Measurements from ENCODE around the gene METTL24. TPM values are rescaled to one million over a fixed set of nuclear protein-coding genes. Genes with fewer than 3 reads are reported as not detected.

METTL24 gene
- total RNA-seq, 4 donors from 2014 or later, result 16.9 to 32.8 (median 23.5) TPM

GRCh38 chr6:110320307-110320706 is 37.8 kb downstream of the METTL24 start:
- no peak for DNase-seq (ENCODE audit: extremely low spot score)
- peaks cover 5 to 36% (median 29%) of the 10 kb centered on the region in 4 donors for H3K4me1 ChIP-seq
- H3K27me3 ChIP-seq, result no peaks in the 10 kb centered on the region
- whole genome bisulfite sequencing, result 93% methylated on average over 7 of the region's 7 CpGs
- intact Hi-C loops (cut with DNase I), result no loop called here
- H3K36me3 ChIP-seq, result peaks cover 0 to under 1% (median 0%) of the 10 kb centered on the region in 4 donors
- TF ChIP-seq POLR2A (IDR thresholded peaks at IDR 0.05; ENCODE audit: low read depth) (no peak), POLR2AphosphoS5 (IDR thresholded peaks at IDR 0.05) (no peak), CTCF (IDR thresholded peaks at IDR 0.05) (no peak), EP300 (IDR thresholded peaks at IDR 0.05) (no peak)
- no peaks in the 10 kb centered on the region for H3K9me3 ChIP-seq
- H3K27ac ChIP-seq (replicated peaks in 1 of 4), result no peak overlapping the region
- no peak overlapping the region for H3K4me3 ChIP-seq

- 96% methylated on average over 2 of the region's 2 CpGs for WGBS
- Histone ChIP-seq H3K27ac (replicated peaks in 1 of 4) (no peak overlapping the region), H3K4me1 (peaks cover 3 to 32% (median 24%) of the 10 kb centered on the region in 4 donors), H3K36me3 (peaks cover 0 to 5% (median 2%) of the 10 kb centered on the region in 4 donors), H3K27me3 (no peaks in the 10 kb centered on the region), H3K4me3 (no peak overlapping the region), H3K9me3 (no peaks in the 10 kb centered on the region)
- intact Hi-C loops (cut with DNase I), result no loop called here
- no peak for TF ChIP-seq EP300 (IDR thresholded peaks at IDR 0.05)
- DNase-seq (ENCODE audit: extremely low spot score), result no peak
These were observed 38.3 kb downstream of the METTL24 start for GRCh38 chr6:110319843-110320242.

GRCh38 chr6:110319381-110319780 is 38.8 kb downstream of the METTL24 start:
- H3K36me3 ChIP-seq, result peaks cover 0 to 9% (median 3%) of the 10 kb centered on the region in 4 donors
- H3K27ac ChIP-seq (replicated peaks in 1 of 4), result no peak overlapping the region
- no peak for DNase-seq (ENCODE audit: extremely low spot score)
- no peak overlapping the region for H3K4me3 ChIP-seq
- no peaks in the 10 kb centered on the region for H3K9me3 ChIP-seq
- intact Hi-C loops (cut with DNase I), result no loop called here
- no peaks in the 10 kb centered on the region for H3K27me3 ChIP-seq
- no peak for TF ChIP-seq POLR2AphosphoS5 (IDR thresholded peaks at IDR 0.05)
- no peak for TF ChIP-seq POLR2A (IDR thresholded peaks at IDR 0.05; ENCODE audit: low read depth)
- no peak for TF ChIP-seq EP300 (IDR thresholded peaks at IDR 0.05)
- TF ChIP-seq CTCF (IDR thresholded peaks at IDR 0.05), result no peak
- peaks cover 0 to 27% (median 19%) of the 10 kb centered on the region in 4 donors for H3K4me1 ChIP-seq
- WGBS, result 96% methylated on average over 3 of the region's 3 CpGs

- Histone ChIP-seq H3K27ac (replicated peaks in 1 of 4) (no peak overlapping the region), H3K36me3 (peaks cover 0 to 9% (median 3%) of the 10 kb centered on the region in 4 donors), H3K4me3 (no peak overlapping the region), H3K27me3 (no peaks in the 10 kb centered on the region), H3K4me1 (peaks cover 0 to 23% (median 15%) of the 10 kb centered on the region in 4 donors), H3K9me3 (no peaks in the 10 kb centered on the region)
- TF ChIP-seq POLR2AphosphoS5 (IDR thresholded peaks at IDR 0.05), result no peak
- no peak for TF ChIP-seq CTCF (IDR thresholded peaks at IDR 0.05)
- no peak for TF ChIP-seq POLR2A (IDR thresholded peaks at IDR 0.05; ENCODE audit: low read depth)
- no peak for TF ChIP-seq EP300 (IDR thresholded peaks at IDR 0.05)
- no peak for DNase-seq (ENCODE audit: extremely low spot score)
- intact Hi-C loops (cut with DNase I), result no loop called here
- WGBS, result 73% methylated on average over 3 of the region's 3 CpGs
These were observed 39.2 kb downstream of the METTL24 start for GRCh38 chr6:110318971-110319370.

GRCh38 chr6:110317646-110318045 is 40.5 kb downstream of the METTL24 start:
- intact Hi-C loops (cut with DNase I), result no loop called here
- H3K9me3 ChIP-seq, result no peaks in the 10 kb centered on the region
- no peaks in the 10 kb centered on the region for H3K27me3 ChIP-seq
- DNase-seq (ENCODE audit: extremely low spot score), result no peak
- 98% methylated on average over 3 of the region's 3 CpGs for WGBS
- peaks cover 0 to 10% (median 2%) of the 10 kb centered on the region in 4 donors for H3K4me1 ChIP-seq
- TF ChIP-seq POLR2A (IDR thresholded peaks at IDR 0.05; ENCODE audit: low read depth), result no peak
- TF ChIP-seq CTCF (IDR thresholded peaks at IDR 0.05), result no peak
- no peak for TF ChIP-seq EP300 (IDR thresholded peaks at IDR 0.05)
- no peak for TF ChIP-seq POLR2AphosphoS5 (IDR thresholded peaks at IDR 0.05)
- H3K4me3 ChIP-seq, result no peak overlapping the region
- H3K36me3 ChIP-seq, result peaks cover 0 to 9% (median 3%) of the 10 kb centered on the region in 4 donors
- no peak overlapping the region for H3K27ac ChIP-seq (replicated peaks in 1 of 4)

Measured in esophagus muscularis mucosa (tissue), 4 donors.